ENCODE data around the gene USP21. TPM values are rescaled to one million over a fixed set of nuclear protein-coding genes. Genes with fewer than 3 reads are reported as not detected.

USP21 gene
- total and polyA plus RNA-seq, 2 of the 8 experiments (the other 6 are each of a cell fraction or from before 2014, with no cell fraction given): 23.9 to 36.3 TPM

- Histone ChIP-seq H4K8ac (ENCODE audit: extremely low read depth, insufficient read depth, low read length) (no peak overlapping the region), H3K36me3 (ENCODE audit: control insufficient read depth in 2 of 4, insufficient read depth in 4 of 4, low read length in 3 of 4) (peaks cover 2 to 7% (median 4%) of the 10 kb centered on the region in 4 experiments; a peak in 5 of 8 replicates), H3K27ac (ENCODE audit: low read depth, low read length) (peak overlapping the region; percentile 63; the same call in 1 of the 2 replicates), H3K18ac (ENCODE audit: extremely low read depth, low read length) (no peak overlapping the region), H3K4me2 (ENCODE audit: insufficient read depth in 1 of 2, low read depth in 2 of 2, low read length in 2 of 2) (peak overlapping the region; percentile 82 to 93), H3K14ac (ENCODE audit: insufficient read length) (no peak overlapping the region), H4K5ac (ENCODE audit: insufficient read length, low read depth, low read length) (no peak overlapping the region), H3K23ac (ENCODE audit: insufficient read length) (no peak overlapping the region), H3K4ac (replicated peaks; ENCODE audit: insufficient read length, low read depth, low read length) (no peak overlapping the region), H3K56ac (replicated peaks; ENCODE audit: insufficient read length, low read depth, low read length) (no peak overlapping the region), H3K4me3 (ENCODE audit: extremely low read depth in 1 of 4, insufficient read depth in 2 of 4, low read depth in 3 of 4, low read length in 4 of 4) (peak overlapping the region in 3 of 4 experiments; percentile 26 to 94 (median 91); a peak in 6 of 8 replicates), H2AK5ac (ENCODE audit: low read depth, low read length) (no peak overlapping the region), H2BK12ac (ENCODE audit: low read depth, low read length) (no peak overlapping the region; the same call in 1 of the 2 replicates), H3K79me2 (ENCODE audit: control insufficient read depth in 1 of 2, insufficient read depth in 2 of 2, low read length in 2 of 2) (no peaks in the 10 kb centered on the region), H3K9ac (replicated peaks in 1 of 4; ENCODE audit: extremely low read depth in 1 of 4, low read depth in 3 of 4, low read length in 3 of 4) (peak overlapping the region in 1 of 4 experiments; percentile 54; a peak in 2 of 7 replicates), H3K27me3 (replicated peaks in 1 of 4; ENCODE audit: control insufficient read depth in 3 of 4, extremely low read depth in 1 of 4, insufficient read depth in 3 of 4, low read length in 3 of 4) (no peaks in the 10 kb centered on the region), H3K4me1 (replicated peaks in 1 of 4; ENCODE audit: control insufficient read depth in 3 of 4, insufficient read depth in 4 of 4, low read length in 3 of 4) (0 out of 7 replicates have a peak, but pooled peaks cover 0 to under 1% (median 0%) of the 10 kb centered on the region in 4 experiments), H2BK20ac (ENCODE audit: low read length) (no peak overlapping the region), H4K91ac (replicated peaks; ENCODE audit: insufficient read length, low read length) (no peak overlapping the region), H2BK5ac (ENCODE audit: low read depth, low read length) (no peak overlapping the region; the same call in 1 of the 2 replicates), H3K23me2 (ENCODE audit: low read depth, low read length) (peaks cover 6% of the 10 kb centered on the region; the same call in 1 of the 2 replicates), H2AFZ (ENCODE audit: low read length) (no peak overlapping the region), H4K20me1 (replicated peaks in 1 of 2; ENCODE audit: control insufficient read depth in 1 of 2, insufficient read depth in 2 of 2, low read length in 2 of 2) (no peaks in the 10 kb centered on the region), H3K79me1 (ENCODE audit: low read depth, low read length) (no peaks in the 10 kb centered on the region), H2BK120ac (replicated peaks; ENCODE audit: low read depth, low read length) (no peak overlapping the region), H3K9me3 (ENCODE audit: insufficient read depth in 2 of 2, low read depth in 1 of 2, low read length in 1 of 2) (no peaks in the 10 kb centered on the region), H2BK15ac (ENCODE audit: low read length) (no peak overlapping the region)
- ChIA-PET CTCF (ENCODE audit: partially characterized antibody) (interaction anchor here (1.2 to 6.8 kb wide), 4 partner anchors 11 to 20 kb away, joined by 4 to 32 read pairs (median 10); partner anchors contain the start of genes DEDD and PPOX), POLR2A (ENCODE audit: partially characterized antibody) (interaction anchor here (0.7 to 13.6 kb wide), 11 partner anchors 8 to 199 kb away, joined by 3 to 130 read pairs (median 4); partner anchors contain the start of genes ADAMTS4, B4GALT3, DEDD and ITLN2)
- FAIRE-seq: no peak
- no peak for DNase-seq (ENCODE audit: low read depth in 1 of 2, low spot score in 2 of 2)
- 31% methylated on average over 9 of the region's 9 CpGs; no CpG with 5 or more reads in 1 of the 2 experiments for WGBS, 2 experiments (ENCODE audit: extremely low coverage in 1 of 2, insufficient coverage in 1 of 2, insufficient read length in 1 of 2, insufficient replicate concordance in 2 of 2, low coverage in 1 of 2, low lambda C conversion rate in 2 of 2, missing lambda C conversion rate in 1 of 2)
- no peak for TF ChIP-seq TEAD4 (IDR thresholded peaks at IDR 0.05; ENCODE audit: low read depth, low read length)
- no peak for TF ChIP-seq RNF2 (IDR thresholded peaks at IDR 0.05; ENCODE audit: borderline replicate concordance, low read depth, low read length, missing control alignments, poor library complexity, severe bottlenecking)
- no peak for TF ChIP-seq SAP30 (IDR thresholded peaks at IDR 0.05; ENCODE audit: insufficient read depth, insufficient replicate concordance, low read length)
- no peak for TF ChIP-seq BCL11A (IDR thresholded peaks at IDR 0.05; ENCODE audit: low read depth in 2 of 2, low read length in 2 of 2)
- no peak for TF ChIP-seq HDAC2 (IDR thresholded peaks at IDR 0.05; ENCODE audit: borderline replicate concordance in 1 of 2, low read depth in 2 of 2, low read length in 2 of 2)
- no peak for TF ChIP-seq RBBP5 (IDR thresholded peaks at IDR 0.05; ENCODE audit: borderline replicate concordance, low read depth, low read length)
- TF ChIP-seq ATF3 (IDR thresholded peaks at IDR 0.05; ENCODE audit: insufficient read depth, low read depth, low read length): no peak
- TF ChIP-seq SRF (IDR thresholded peaks at IDR 0.05; ENCODE audit: low read depth, low read length): no peak
- no peak for TF ChIP-seq USF2 (IDR thresholded peaks at IDR 0.05; ENCODE audit: low read length)
- TF ChIP-seq SUZ12 (IDR thresholded peaks at IDR 0.05; ENCODE audit: low read length): no peak
Measured at GRCh38 chr1:161153176-161153575, 6.1 kb upstream of the USP21 start.
